Measurements from ENCODE around the gene OR5K4. TPM values are rescaled to one million over a fixed set of nuclear protein-coding genes. Genes with fewer than 3 reads are reported as not detected.

Gene OR5K4
- total and polyA plus RNA-seq, 4 donors = not detected

GRCh38 chr3:98341758-98342157, 11.9 kb upstream of the OR5K4 start:
- H3K36me3 ChIP-seq (ENCODE audit: control insufficient read depth in 4 of 4, insufficient read depth in 3 of 4, low read depth in 1 of 4, low read length in 3 of 4) = no peaks in the 10 kb centered on the region
- TF ChIP-seq FOXA2 (IDR thresholded peaks at IDR 0.05) (no peak), TAF1 (conservative IDR thresholded peaks at IDR 0.05) (no peak), SP1 (IDR thresholded peaks at IDR 0.05) (no peak), HNF4A (conservative IDR thresholded peaks at IDR 0.05) (no peak), JUND (IDR thresholded peaks at IDR 0.05) (no peak), YY1 (IDR thresholded peaks at IDR 0.05) (no peak), ZBTB33 (IDR thresholded peaks at IDR 0.05) (no peak), FOXA1 (IDR thresholded peaks at IDR 0.05) (no peak), MAX (IDR thresholded peaks at IDR 0.05) (no peak), HNF4G (IDR thresholded peaks at IDR 0.05) (no peak), GABPA (IDR thresholded peaks at IDR 0.05 in 1 of 2, conservative IDR thresholded peaks at IDR 0.05 in 1 of 2) (no peak), RAD21 (IDR thresholded peaks at IDR 0.05) (no peak), RXRA (IDR thresholded peaks at IDR 0.05) (no peak), EGR1 (IDR thresholded peaks at IDR 0.05; ENCODE audit: low read depth in 2 of 2) (no peak), REST (IDR thresholded peaks at IDR 0.05) (no peak), ATF3 (IDR thresholded peaks at IDR 0.05) (no peak)
- H3K27me3 ChIP-seq (ENCODE audit: control insufficient read depth in 4 of 4, insufficient read depth in 4 of 4, low read length in 3 of 4) = peaks cover 0 to 3% (median 0%) of the 10 kb centered on the region in 4 donors
- H3K9me3 ChIP-seq (ENCODE audit: control insufficient read depth in 4 of 4, low read length in 3 of 4) = no peaks in the 10 kb centered on the region
- 83% methylated on average over 6 of the region's 6 CpGs for WGBS
- DNase-seq (ENCODE audit: low spot score) = no peak
- no peak overlapping the region for H3K4me3 ChIP-seq (ENCODE audit: low read depth in 1 of 3, low read length in 3 of 3)
- no peaks in the 10 kb centered on the region for H3K4me1 ChIP-seq (ENCODE audit: control insufficient read depth in 4 of 4, insufficient read depth in 4 of 4, low read length in 3 of 4)
- H3K27ac ChIP-seq (ENCODE audit: low read depth in 1 of 2, low read length in 2 of 2) = no peak overlapping the region
- no peak overlapping the region for H3K9ac ChIP-seq (ENCODE audit: low read depth in 1 of 2, low read length in 2 of 2)

- TF ChIP-seq TAF1 (conservative IDR thresholded peaks at IDR 0.05) (no peak), RAD21 (IDR thresholded peaks at IDR 0.05) (peak; percentile 45 to 58), GABPA (IDR thresholded peaks at IDR 0.05 in 1 of 2, conservative IDR thresholded peaks at IDR 0.05 in 1 of 2) (no peak), HNF4A (conservative IDR thresholded peaks at IDR 0.05) (no peak), CTCF (IDR thresholded peaks at IDR 0.05; ENCODE audit: low read depth, low read length, missing input control) (peak; percentile 39), EGR1 (IDR thresholded peaks at IDR 0.05; ENCODE audit: low read depth in 2 of 2) (no peak)
Observed at GRCh38 chr3:98343647-98344507, 9.8 kb upstream of the OR5K4 start.

More at GRCh38 chr3:98343647-98344507, 9.8 kb upstream of the OR5K4 start:
- no peaks in the 10 kb centered on the region for H3K27me3 ChIP-seq (ENCODE audit: control insufficient read depth in 4 of 4, insufficient read depth in 4 of 4, low read length in 3 of 4)
- 50% methylated on average over 13 of the region's 13 CpGs for WGBS
- DNase-seq (ENCODE audit: low spot score) = peak; percentile 41
- H3K4me1 ChIP-seq (ENCODE audit: control insufficient read depth in 4 of 4, insufficient read depth in 4 of 4, low read length in 3 of 4) = no peaks in the 10 kb centered on the region
- no peak overlapping the region for H3K9ac ChIP-seq (ENCODE audit: low read depth in 1 of 2, low read length in 2 of 2)
- no peaks in the 10 kb centered on the region for H3K36me3 ChIP-seq (ENCODE audit: control insufficient read depth in 4 of 4, insufficient read depth in 3 of 4, low read depth in 1 of 4, low read length in 3 of 4)
- H3K9me3 ChIP-seq (ENCODE audit: control insufficient read depth in 4 of 4, low read length in 3 of 4) = no peaks in the 10 kb centered on the region
- no peak overlapping the region for H3K4me3 ChIP-seq (ENCODE audit: low read depth in 1 of 3, low read length in 3 of 3)
- no peak overlapping the region for H3K27ac ChIP-seq (ENCODE audit: low read depth in 1 of 2, low read length in 2 of 2)

Data from liver (tissue), 9 donors.